HCT116 (cell line): Measurements from ENCODE around the gene LSM12.

ENCODE experiments used
- EGR1 ChIP-seq: IDR thresholded peaks from 2 replicates; pipeline ENCODE4 v1.6.1; 2012; ENCODE audit warnings: low read depth
- EZH2 ChIP-seq: fragments of 200-600 bp; sonication (generic); IDR thresholded peaks from 2 replicates; pipeline ENCODE4 v1.6.1; 2017; ENCODE audit warnings: antibody characterized with exemption, mixed run types
- EZH2phosphoT487 ChIP-seq: fragments of 200-600 bp; IDR thresholded peaks from 2 replicates; pipeline ENCODE4 v1.6.1; 2018; ENCODE audit warnings: antibody characterized with exemption, borderline replicate concordance
- JUND ChIP-seq: IDR thresholded peaks from 2 replicates; pipeline ENCODE4 v1.6.1; 2012
- POLR2A ChIP-seq: IDR thresholded peaks from 2 replicates; pipeline ENCODE4 v1.7.0; 2011; ENCODE audit warnings: borderline replicate concordance; ENCODE audit not compliant: insufficient read depth, insufficient read length; ENCODE audit errors: extremely low read depth
- POLR2AphosphoS5 ChIP-seq: IDR thresholded peaks from 2 replicates; pipeline ENCODE4 v1.6.1; 2011; ENCODE audit warnings: mild to moderate bottlenecking, low read depth, low read length, moderate library complexity
- RAD21 ChIP-seq: IDR thresholded peaks from 2 replicates; pipeline ENCODE4 v1.6.1; 2012; ENCODE audit warnings: low read depth, mild to moderate bottlenecking
- YY1 ChIP-seq: IDR thresholded peaks from 2 replicates; pipeline ENCODE4 v1.6.1; 2011; ENCODE audit warnings: low read length, low read depth, moderate library complexity, mild to moderate bottlenecking; ENCODE audit not compliant: insufficient replicate concordance; ENCODE audit errors: extremely low read depth
- TF ChIP-seq, protein P1 (sequence below), 3 experiments: fragments of 200-600 bp in 1 of 3; sonication (generic) in 1 of 3; IDR thresholded peaks in 2 of 3; conservative IDR thresholded peaks in 1 of 3; 2 replicates each; pipeline ENCODE4 v1.5.1; 2012 to 2017; ENCODE audit warnings: low read depth in 2 of 3, low read length in 2 of 3, antibody characterized with exemption in 1 of 3, borderline replicate concordance in 1 of 3, control low read depth in 1 of 3, mild to moderate bottlenecking in 1 of 3, mixed read lengths in 1 of 3, mixed run types in 1 of 3, moderate library complexity in 1 of 3; ENCODE audit not compliant: insufficient read depth in 1 of 3
- TF ChIP-seq, protein P2 (sequence below): IDR thresholded peaks from 2 replicates; pipeline ENCODE4 v1.6.1; 2012
- TF ChIP-seq, protein P3 (sequence below): IDR thresholded peaks from 2 replicates; pipeline ENCODE4 v1.6.1; 2011; ENCODE audit warnings: mild to moderate bottlenecking, low read length, moderate library complexity; ENCODE audit not compliant: insufficient replicate concordance; ENCODE audit errors: extremely low read depth

DNA sequence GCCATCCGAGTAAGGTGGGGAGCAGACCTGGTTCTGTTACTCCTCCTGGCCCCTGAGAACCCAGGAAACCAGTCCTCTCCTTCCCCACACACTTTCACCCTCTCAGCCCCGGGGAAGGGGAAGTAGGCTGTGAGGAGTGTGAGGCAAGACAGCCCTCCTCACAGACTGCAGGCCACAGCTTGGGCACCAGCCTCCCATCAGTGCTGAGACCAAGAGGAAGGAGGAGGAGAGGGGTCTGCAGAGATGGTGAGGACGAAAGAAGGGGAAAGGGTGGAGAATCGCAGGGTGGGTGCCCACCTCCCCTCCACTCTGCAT lies 11.1 kb upstream of the LSM12 start:
- TF ChIP-seq POLR2AphosphoS5 (no peak), JUND (no peak), EZH2 (no peak), POLR2A (no peak), YY1 (no peak), EZH2phosphoT487 (no peak), RAD21 (no peak), EGR1 (no peak)
- TF ChIP-seq, protein P1, sequence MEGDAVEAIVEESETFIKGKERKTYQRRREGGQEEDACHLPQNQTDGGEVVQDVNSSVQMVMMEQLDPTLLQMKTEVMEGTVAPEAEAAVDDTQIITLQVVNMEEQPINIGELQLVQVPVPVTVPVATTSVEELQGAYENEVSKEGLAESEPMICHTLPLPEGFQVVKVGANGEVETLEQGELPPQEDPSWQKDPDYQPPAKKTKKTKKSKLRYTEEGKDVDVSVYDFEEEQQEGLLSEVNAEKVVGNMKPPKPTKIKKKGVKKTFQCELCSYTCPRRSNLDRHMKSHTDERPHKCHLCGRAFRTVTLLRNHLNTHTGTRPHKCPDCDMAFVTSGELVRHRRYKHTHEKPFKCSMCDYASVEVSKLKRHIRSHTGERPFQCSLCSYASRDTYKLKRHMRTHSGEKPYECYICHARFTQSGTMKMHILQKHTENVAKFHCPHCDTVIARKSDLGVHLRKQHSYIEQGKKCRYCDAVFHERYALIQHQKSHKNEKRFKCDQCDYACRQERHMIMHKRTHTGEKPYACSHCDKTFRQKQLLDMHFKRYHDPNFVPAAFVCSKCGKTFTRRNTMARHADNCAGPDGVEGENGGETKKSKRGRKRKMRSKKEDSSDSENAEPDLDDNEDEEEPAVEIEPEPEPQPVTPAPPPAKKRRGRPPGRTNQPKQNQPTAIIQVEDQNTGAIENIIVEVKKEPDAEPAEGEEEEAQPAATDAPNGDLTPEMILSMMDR (IDR thresholded peaks at IDR 0.05 in 2 of 3, conservative IDR thresholded peaks at IDR 0.05 in 1 of 3; ENCODE audit: borderline replicate concordance in 1 of 3, insufficient read depth in 1 of 3, low read depth in 2 of 3, low read length in 2 of 3) = no peak
- TF ChIP-seq, protein P2, sequence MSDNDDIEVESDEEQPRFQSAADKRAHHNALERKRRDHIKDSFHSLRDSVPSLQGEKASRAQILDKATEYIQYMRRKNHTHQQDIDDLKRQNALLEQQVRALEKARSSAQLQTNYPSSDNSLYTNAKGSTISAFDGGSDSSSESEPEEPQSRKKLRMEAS = no peak
- TF ChIP-seq, protein P3, sequence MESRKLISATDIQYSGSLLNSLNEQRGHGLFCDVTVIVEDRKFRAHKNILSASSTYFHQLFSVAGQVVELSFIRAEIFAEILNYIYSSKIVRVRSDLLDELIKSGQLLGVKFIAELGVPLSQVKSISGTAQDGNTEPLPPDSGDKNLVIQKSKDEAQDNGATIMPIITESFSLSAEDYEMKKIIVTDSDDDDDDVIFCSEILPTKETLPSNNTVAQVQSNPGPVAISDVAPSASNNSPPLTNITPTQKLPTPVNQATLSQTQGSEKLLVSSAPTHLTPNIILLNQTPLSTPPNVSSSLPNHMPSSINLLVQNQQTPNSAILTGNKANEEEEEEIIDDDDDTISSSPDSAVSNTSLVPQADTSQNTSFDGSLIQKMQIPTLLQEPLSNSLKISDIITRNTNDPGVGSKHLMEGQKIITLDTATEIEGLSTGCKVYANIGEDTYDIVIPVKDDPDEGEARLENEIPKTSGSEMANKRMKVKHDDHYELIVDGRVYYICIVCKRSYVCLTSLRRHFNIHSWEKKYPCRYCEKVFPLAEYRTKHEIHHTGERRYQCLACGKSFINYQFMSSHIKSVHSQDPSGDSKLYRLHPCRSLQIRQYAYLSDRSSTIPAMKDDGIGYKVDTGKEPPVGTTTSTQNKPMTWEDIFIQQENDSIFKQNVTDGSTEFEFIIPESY = no peak
